ENCODE data around the gene MPHOSPH10. TPM values are rescaled to one million over a fixed set of nuclear protein-coding genes. Genes with fewer than 3 reads are reported as not detected.

MPHOSPH10 gene
- polyA plus RNA-seq, 1 donor from 2014 or later, result 39.0 TPM

DNA sequence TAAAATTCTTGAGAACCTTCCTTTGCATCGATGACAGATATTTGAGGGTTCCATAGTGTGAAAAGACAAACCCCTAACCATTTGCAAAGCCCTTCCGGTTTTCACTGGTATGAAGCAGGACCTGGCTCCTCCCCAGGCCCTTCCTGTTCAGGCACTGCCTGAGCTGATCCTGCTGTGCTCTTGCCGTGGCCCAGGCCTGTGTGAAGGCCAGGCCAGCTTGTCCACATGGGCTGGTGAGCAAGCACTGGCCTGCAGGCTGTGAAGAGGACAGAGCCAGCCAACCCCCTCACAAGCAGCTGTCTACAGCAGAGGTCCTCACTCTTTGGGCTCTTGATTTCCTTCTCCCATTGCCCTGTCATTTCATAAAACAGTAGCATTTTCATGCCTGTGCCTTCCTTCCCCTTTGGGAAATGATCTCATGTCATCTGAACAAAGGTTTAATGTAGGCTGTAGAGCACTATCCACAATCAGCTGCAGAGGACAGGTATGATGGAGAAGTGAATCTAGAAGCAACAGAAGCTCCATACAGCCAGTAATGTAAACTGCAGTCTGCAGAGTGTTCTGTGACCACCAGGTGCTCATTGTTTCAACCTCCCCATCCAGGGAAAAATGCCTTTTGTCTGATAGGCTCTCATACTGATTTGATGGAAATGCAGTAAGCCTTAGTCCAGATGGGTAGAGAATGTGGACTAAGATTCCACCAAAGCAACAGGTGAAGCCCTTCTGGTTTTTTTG, 19.8 kb downstream of the MPHOSPH10 start:
- no peak overlapping the region for H3K9ac ChIP-seq (ENCODE audit: low read length)
- H3K27me3 ChIP-seq (ENCODE audit: insufficient read depth, low read depth, low read length), result no peaks in the 10 kb centered on the region
- H3K9me3 ChIP-seq (ENCODE audit: low read length), result no peaks in the 10 kb centered on the region
- no peaks in the 10 kb centered on the region for H3K36me3 ChIP-seq (ENCODE audit: insufficient read depth, low read length)
- no peak overlapping the region for H3K27ac ChIP-seq (ENCODE audit: low read length)
- H3K9me2 ChIP-seq (ENCODE audit: insufficient read depth, low read length), result no peaks in the 10 kb centered on the region
- no peaks in the 10 kb centered on the region for H3K79me2 ChIP-seq (replicated peaks; ENCODE audit: insufficient read depth, low read length)
- no peak overlapping the region for H2AFZ ChIP-seq (ENCODE audit: low read depth, low read length)
- no peak overlapping the region for H3K4me2 ChIP-seq (ENCODE audit: low read length)
- H4K20me1 ChIP-seq (ENCODE audit: insufficient read depth), result no peaks in the 10 kb centered on the region
- H3K4me3 ChIP-seq (ENCODE audit: low read length), result no peak overlapping the region
- no peaks in the 10 kb centered on the region for H3F3A ChIP-seq (ENCODE audit: insufficient read depth, low read length, poor library complexity, severe bottlenecking)
- TF ChIP-seq SMC3 (conservative IDR thresholded peaks at IDR 0.05; ENCODE audit: poor library complexity) (no peak), EZH2 (IDR thresholded peaks at IDR 0.05; ENCODE audit: borderline replicate concordance, insufficient read depth, low read length, poor library complexity, severe bottlenecking) (no peak), TAF1 (IDR thresholded peaks at IDR 0.05; ENCODE audit: low read depth) (no peak), EP300 (conservative IDR thresholded peaks at IDR 0.05; ENCODE audit: poor library complexity, severe bottlenecking) (no peak), RAD21 (conservative IDR thresholded peaks at IDR 0.05) (no peak), MXI1 (conservative IDR thresholded peaks at IDR 0.05; ENCODE audit: poor library complexity, severe bottlenecking) (no peak), POLR2AphosphoS5 (IDR thresholded peaks at IDR 0.05) (no peak)
- TF ChIP-seq, protein P1, sequence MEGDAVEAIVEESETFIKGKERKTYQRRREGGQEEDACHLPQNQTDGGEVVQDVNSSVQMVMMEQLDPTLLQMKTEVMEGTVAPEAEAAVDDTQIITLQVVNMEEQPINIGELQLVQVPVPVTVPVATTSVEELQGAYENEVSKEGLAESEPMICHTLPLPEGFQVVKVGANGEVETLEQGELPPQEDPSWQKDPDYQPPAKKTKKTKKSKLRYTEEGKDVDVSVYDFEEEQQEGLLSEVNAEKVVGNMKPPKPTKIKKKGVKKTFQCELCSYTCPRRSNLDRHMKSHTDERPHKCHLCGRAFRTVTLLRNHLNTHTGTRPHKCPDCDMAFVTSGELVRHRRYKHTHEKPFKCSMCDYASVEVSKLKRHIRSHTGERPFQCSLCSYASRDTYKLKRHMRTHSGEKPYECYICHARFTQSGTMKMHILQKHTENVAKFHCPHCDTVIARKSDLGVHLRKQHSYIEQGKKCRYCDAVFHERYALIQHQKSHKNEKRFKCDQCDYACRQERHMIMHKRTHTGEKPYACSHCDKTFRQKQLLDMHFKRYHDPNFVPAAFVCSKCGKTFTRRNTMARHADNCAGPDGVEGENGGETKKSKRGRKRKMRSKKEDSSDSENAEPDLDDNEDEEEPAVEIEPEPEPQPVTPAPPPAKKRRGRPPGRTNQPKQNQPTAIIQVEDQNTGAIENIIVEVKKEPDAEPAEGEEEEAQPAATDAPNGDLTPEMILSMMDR (IDR thresholded peaks at IDR 0.05; ENCODE audit: poor library complexity, severe bottlenecking), result no peak
- TF ChIP-seq, protein P2, sequence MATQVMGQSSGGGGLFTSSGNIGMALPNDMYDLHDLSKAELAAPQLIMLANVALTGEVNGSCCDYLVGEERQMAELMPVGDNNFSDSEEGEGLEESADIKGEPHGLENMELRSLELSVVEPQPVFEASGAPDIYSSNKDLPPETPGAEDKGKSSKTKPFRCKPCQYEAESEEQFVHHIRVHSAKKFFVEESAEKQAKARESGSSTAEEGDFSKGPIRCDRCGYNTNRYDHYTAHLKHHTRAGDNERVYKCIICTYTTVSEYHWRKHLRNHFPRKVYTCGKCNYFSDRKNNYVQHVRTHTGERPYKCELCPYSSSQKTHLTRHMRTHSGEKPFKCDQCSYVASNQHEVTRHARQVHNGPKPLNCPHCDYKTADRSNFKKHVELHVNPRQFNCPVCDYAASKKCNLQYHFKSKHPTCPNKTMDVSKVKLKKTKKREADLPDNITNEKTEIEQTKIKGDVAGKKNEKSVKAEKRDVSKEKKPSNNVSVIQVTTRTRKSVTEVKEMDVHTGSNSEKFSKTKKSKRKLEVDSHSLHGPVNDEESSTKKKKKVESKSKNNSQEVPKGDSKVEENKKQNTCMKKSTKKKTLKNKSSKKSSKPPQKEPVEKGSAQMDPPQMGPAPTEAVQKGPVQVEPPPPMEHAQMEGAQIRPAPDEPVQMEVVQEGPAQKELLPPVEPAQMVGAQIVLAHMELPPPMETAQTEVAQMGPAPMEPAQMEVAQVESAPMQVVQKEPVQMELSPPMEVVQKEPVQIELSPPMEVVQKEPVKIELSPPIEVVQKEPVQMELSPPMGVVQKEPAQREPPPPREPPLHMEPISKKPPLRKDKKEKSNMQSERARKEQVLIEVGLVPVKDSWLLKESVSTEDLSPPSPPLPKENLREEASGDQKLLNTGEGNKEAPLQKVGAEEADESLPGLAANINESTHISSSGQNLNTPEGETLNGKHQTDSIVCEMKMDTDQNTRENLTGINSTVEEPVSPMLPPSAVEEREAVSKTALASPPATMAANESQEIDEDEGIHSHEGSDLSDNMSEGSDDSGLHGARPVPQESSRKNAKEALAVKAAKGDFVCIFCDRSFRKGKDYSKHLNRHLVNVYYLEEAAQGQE (IDR thresholded peaks at IDR 0.05; ENCODE audit: borderline replicate concordance), result no peak

DNA sequence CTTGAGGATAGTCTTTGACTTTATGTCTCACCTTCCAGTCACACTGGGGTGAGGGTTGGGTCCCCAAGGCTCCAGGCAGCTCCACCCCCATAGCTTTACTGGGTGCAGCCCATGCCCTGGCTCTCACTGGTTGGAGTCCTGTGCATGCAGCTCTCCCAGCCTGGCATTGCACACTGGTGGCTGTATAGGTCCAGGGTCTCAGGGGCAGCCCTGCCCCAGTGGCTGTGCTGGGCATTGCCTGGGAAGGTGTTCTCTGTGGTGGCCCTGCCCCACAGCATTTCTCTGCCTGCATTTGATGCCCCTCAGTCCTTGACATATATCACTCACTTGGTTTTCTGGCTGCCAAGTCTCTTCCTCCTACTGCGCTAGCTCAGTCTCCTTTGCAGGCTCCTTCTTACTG, 21.2 kb downstream of the MPHOSPH10 start:
- Histone ChIP-seq H3K9me3 (ENCODE audit: low read length) (no peaks in the 10 kb centered on the region), H2AFZ (ENCODE audit: low read depth, low read length) (no peak overlapping the region), H3K27ac (ENCODE audit: low read length) (no peak overlapping the region), H3K27me3 (ENCODE audit: insufficient read depth, low read depth, low read length) (no peaks in the 10 kb centered on the region), H3K79me2 (replicated peaks; ENCODE audit: insufficient read depth, low read length) (no peaks in the 10 kb centered on the region), H3K9ac (ENCODE audit: low read length) (no peak overlapping the region), H3F3A (ENCODE audit: insufficient read depth, low read length, poor library complexity, severe bottlenecking) (no peaks in the 10 kb centered on the region), H3K36me3 (ENCODE audit: insufficient read depth, low read length) (no peaks in the 10 kb centered on the region), H3K4me2 (ENCODE audit: low read length) (no peak overlapping the region), H4K20me1 (ENCODE audit: insufficient read depth) (no peaks in the 10 kb centered on the region), H3K4me3 (ENCODE audit: low read length) (no peak overlapping the region), H3K9me2 (ENCODE audit: insufficient read depth, low read length) (no peaks in the 10 kb centered on the region)
- TF ChIP-seq RAD21 (conservative IDR thresholded peaks at IDR 0.05), result no peak
- no peak for TF ChIP-seq MXI1 (conservative IDR thresholded peaks at IDR 0.05; ENCODE audit: poor library complexity, severe bottlenecking)
- no peak for TF ChIP-seq EZH2 (IDR thresholded peaks at IDR 0.05; ENCODE audit: borderline replicate concordance, insufficient read depth, low read length, poor library complexity, severe bottlenecking)
- TF ChIP-seq, protein P1 (IDR thresholded peaks at IDR 0.05; ENCODE audit: poor library complexity, severe bottlenecking), result no peak
- no peak for TF ChIP-seq TAF1 (IDR thresholded peaks at IDR 0.05; ENCODE audit: low read depth)
- no peak for TF ChIP-seq SMC3 (conservative IDR thresholded peaks at IDR 0.05; ENCODE audit: poor library complexity)
- TF ChIP-seq, protein P2 (IDR thresholded peaks at IDR 0.05; ENCODE audit: borderline replicate concordance), result no peak
- TF ChIP-seq POLR2AphosphoS5 (IDR thresholded peaks at IDR 0.05), result no peak
- TF ChIP-seq EP300 (conservative IDR thresholded peaks at IDR 0.05; ENCODE audit: poor library complexity, severe bottlenecking), result no peak
